Activated CD4-positive, alpha-beta T cell treated with anti-CD3 and anti-CD28 coated beads, Interleukin-2, amount 10 ng/mL, durations not matched to agents 24 days and 14 days (primary cell): ENCODE results near the gene DHRS1. TPM values are rescaled to one million over a fixed set of nuclear protein-coding genes. Genes with fewer than 3 reads are reported as not detected.

ENCODE experiments used
- DNase-seq: peaks from one replicate; pipeline ENCODE4 v3.0.0; 2022
- H3K27ac Mint-ChIP-seq: one replicate; pipeline ENCODE4 v1.8.0; 2022; ENCODE audit warnings: mild to moderate bottlenecking, mixed read lengths
- H3K27me3 Mint-ChIP-seq: one replicate; pipeline ENCODE4 v1.8.0; 2022; ENCODE audit warnings: mixed read lengths
- H3K36me3 Mint-ChIP-seq: one replicate; pipeline ENCODE4 v1.8.0; 2022; ENCODE audit warnings: low read depth, mild to moderate bottlenecking, mixed read lengths
- H3K4me1 Mint-ChIP-seq: one replicate; pipeline ENCODE4 v1.8.0; 2021; ENCODE audit warnings: mixed read lengths
- H3K4me3 Mint-ChIP-seq: one replicate; pipeline ENCODE4 v1.8.0; 2022; ENCODE audit warnings: mild to moderate bottlenecking, moderate library complexity, mixed read lengths
- H3K9me3 Mint-ChIP-seq: one replicate; pipeline ENCODE4 v1.8.0; 2021; ENCODE audit warnings: mixed read lengths
- intact Hi-C: fragments of 100-400 bp; cut with micrococcal nuclease; formaldehyde crosslinking; loops from one replicate; pipeline ENCODE4 v1.15.1; 2023
- total RNA-seq: library from RNA; stranded (reverse); gene quantifications from 2 replicates; pipeline ENCODE4 v1.2.3, GENCODE V29; 2022

Gene DHRS1
- total RNA-seq, 1 donor from 2014 or later: 10.1 TPM

DNA sequence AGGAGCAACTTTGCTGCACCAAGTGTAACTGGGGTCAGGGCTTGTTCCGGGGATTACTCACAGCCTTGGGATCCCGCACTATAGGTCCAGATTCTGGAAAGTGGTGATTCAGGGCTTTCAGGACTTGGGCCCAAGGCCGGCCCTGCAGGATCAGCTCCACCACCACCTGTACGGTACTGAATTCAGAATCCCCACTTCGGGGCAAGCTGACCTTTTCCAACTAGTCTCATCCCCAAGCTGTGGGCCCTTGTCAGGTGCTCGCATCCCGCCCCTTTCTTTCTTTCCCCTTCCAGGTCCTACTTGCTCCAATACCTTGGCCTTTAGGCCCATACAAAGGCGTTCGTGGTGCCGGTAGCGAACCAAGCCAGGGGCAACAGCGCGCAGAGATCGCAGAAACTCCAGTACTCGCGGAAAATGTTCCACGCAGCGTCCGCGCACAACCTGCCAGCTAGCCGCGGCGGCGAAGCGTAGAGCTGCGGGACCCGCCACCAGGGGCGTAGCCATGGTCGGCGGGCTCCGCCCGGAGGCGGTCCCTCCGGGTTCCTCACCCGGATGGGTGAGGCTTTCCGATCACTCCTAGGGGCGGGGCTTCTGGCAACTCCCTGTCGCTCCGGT lies 57.6 kb downstream of the DHRS1 start:
- peaks cover 44% of the 10 kb centered on the region for H3K36me3 Mint-ChIP-seq
- intact Hi-C loops: loop anchor here (1.0 to 2.0 kb wide), 8 partner anchors 10 to 200 kb away; partner anchors contain the start of genes CHMP4A, GMPR2, IPO4 and NEDD8

More for the DNA sequence above, 57.6 kb downstream of the DHRS1 start:
- Mint-ChIP-seq H3K27me3 (no peaks in the 10 kb centered on the region), H3K9me3 (no peaks in the 10 kb centered on the region), H3K27ac (peak overlapping the region; percentile 100), H3K4me1 (peaks cover 61% of the 10 kb centered on the region), H3K4me3 (peak overlapping the region; percentile 99)
- DNase-seq: peak; percentile 99

Other genes starting within 250 kb of the DHRS1 start
- 1.3 and 1.5 TPM in 2 replicates for gene CARMIL3, start 247.8 kb downstream of the DHRS1 start, total RNA-seq
- not detected in 2 replicates for gene CPNE6, start 228.2 kb downstream of the DHRS1 start, total RNA-seq
- gene PCK2, start 205.5 kb downstream of the DHRS1 start, total RNA-seq: 63.6 and 64.2 TPM in 2 replicates
- gene DCAF11, start 185.0 kb downstream of the DHRS1 start, total RNA-seq: 55.8 and 57.3 TPM in 2 replicates
- gene NRL, start 184.8 kb downstream of the DHRS1 start, total RNA-seq: 0.96 and 1.2 TPM in 2 replicates
- gene FITM1, start 169.1 kb downstream of the DHRS1 start, total RNA-seq: 0.26 and 0.54 TPM in 2 replicates
- gene PSME1, start 163.6 kb downstream of the DHRS1 start, total RNA-seq: 300 and 306 TPM in 2 replicates
- 26.6 and 30.3 TPM in 2 replicates for gene EMC9, start 158.2 kb downstream of the DHRS1 start, total RNA-seq
- 565 and 584 TPM in 2 replicates for gene PSME2, start 153.2 kb downstream of the DHRS1 start, total RNA-seq
- 95.1 and 95.6 TPM in 2 replicates for gene RNF31, start 152.3 kb downstream of the DHRS1 start, total RNA-seq
- 138 and 159 TPM in 2 replicates for gene IRF9, start 138.5 kb downstream of the DHRS1 start, total RNA-seq
- 33.8 and 34.3 TPM in 2 replicates for gene REC8, start 127.7 kb downstream of the DHRS1 start, total RNA-seq
- 107 and 112 TPM in 2 replicates for gene IPO4, start 111.0 kb downstream of the DHRS1 start, total RNA-seq
- gene TM9SF1, start 104.3 kb downstream of the DHRS1 start, total RNA-seq: 35.1 and 36.4 TPM in 2 replicates
- 0.26 and 0.36 TPM in 2 replicates for gene TSSK4, start 94.1 kb downstream of the DHRS1 start, total RNA-seq
- gene CHMP4A, start 86.3 kb downstream of the DHRS1 start, total RNA-seq: 88.0 and 89.9 TPM in 2 replicates
- 11.6 and 13.5 TPM in 2 replicates for gene MDP1, start 83.7 kb downstream of the DHRS1 start, total RNA-seq
- 188 and 190 TPM in 2 replicates for gene NEDD8, start 67.4 kb downstream of the DHRS1 start, total RNA-seq
- gene GMPR2, start 66.9 kb downstream of the DHRS1 start, total RNA-seq: 32.4 and 42.8 TPM in 2 replicates
- 87.1 and 93.6 TPM in 2 replicates for gene TINF2, start 57.2 kb downstream of the DHRS1 start, total RNA-seq
- 5.1 and 6.2 TPM in 2 replicates for gene TGM1, start 36.6 kb downstream of the DHRS1 start, total RNA-seq
- gene RABGGTA, start 28.2 kb downstream of the DHRS1 start, total RNA-seq: 49.6 and 51.1 TPM in 2 replicates
- 48.3 and 52.2 TPM in 2 replicates for gene NOP9, start 70 bp upstream of the DHRS1 start, total RNA-seq
- gene CIDEB, start 8.2 kb upstream of the DHRS1 start, total RNA-seq: 21.8 and 22.2 TPM in 2 replicates
- 9.6 and 11.0 TPM in 2 replicates for gene LTB4R2, start 10.4 kb upstream of the DHRS1 start, total RNA-seq
- 12.2 and 14.2 TPM in 2 replicates for gene LTB4R, start 11.7 kb upstream of the DHRS1 start, total RNA-seq
- gene ADCY4, start 35.3 kb upstream of the DHRS1 start, total RNA-seq: 1.6 and 2.8 TPM in 2 replicates
- gene RIPK3, start 40.2 kb upstream of the DHRS1 start, total RNA-seq: 12.0 and 13.9 TPM in 2 replicates
- not detected in 2 replicates for gene NFATC4, start 68.4 kb upstream of the DHRS1 start, total RNA-seq
- not detected in 2 replicates for gene NYNRIN, start 99.2 kb upstream of the DHRS1 start, total RNA-seq
- 4.5 and 7.4 TPM in 2 replicates for gene CBLN3, start 129.9 kb upstream of the DHRS1 start, total RNA-seq
- gene KHNYN, start 130.2 kb upstream of the DHRS1 start, total RNA-seq: 63.0 and 65.4 TPM in 2 replicates
- 40.8 and 49.7 TPM in 2 replicates for gene SDR39U1, start 143.0 kb upstream of the DHRS1 start, total RNA-seq
- not detected in 2 replicates for gene CMA1, start 208.5 kb upstream of the DHRS1 start, total RNA-seq